ENCODE results near the gene ZBTB49.

ZBTB49 gene

DNA sequence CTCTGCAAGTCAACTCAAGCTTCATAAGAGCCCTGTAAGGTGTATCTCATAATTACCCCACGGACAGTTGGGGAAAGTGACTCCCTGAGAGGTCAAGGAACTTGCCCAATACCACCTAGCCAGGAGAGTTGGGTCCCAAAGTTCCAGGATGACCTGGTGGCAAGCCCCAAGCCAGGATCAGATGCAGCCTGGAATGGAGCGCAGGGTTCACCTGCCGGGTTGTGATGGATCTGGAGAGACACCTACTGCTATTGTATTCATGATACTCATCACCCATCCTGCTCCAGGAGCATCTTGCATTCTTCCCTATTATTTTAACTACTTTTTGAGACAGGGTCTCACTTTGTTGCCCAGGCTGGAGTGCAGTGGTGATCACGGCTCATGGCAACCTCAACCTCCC, 36.1 kb downstream of the ZBTB49 start:
- no peak for DNase-seq (ENCODE audit: low spot score)
- TF ChIP-seq, protein P1, sequence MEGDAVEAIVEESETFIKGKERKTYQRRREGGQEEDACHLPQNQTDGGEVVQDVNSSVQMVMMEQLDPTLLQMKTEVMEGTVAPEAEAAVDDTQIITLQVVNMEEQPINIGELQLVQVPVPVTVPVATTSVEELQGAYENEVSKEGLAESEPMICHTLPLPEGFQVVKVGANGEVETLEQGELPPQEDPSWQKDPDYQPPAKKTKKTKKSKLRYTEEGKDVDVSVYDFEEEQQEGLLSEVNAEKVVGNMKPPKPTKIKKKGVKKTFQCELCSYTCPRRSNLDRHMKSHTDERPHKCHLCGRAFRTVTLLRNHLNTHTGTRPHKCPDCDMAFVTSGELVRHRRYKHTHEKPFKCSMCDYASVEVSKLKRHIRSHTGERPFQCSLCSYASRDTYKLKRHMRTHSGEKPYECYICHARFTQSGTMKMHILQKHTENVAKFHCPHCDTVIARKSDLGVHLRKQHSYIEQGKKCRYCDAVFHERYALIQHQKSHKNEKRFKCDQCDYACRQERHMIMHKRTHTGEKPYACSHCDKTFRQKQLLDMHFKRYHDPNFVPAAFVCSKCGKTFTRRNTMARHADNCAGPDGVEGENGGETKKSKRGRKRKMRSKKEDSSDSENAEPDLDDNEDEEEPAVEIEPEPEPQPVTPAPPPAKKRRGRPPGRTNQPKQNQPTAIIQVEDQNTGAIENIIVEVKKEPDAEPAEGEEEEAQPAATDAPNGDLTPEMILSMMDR (IDR thresholded peaks at IDR 0.05; ENCODE audit: extremely low read depth, missing control alignments), result no peak

DNA sequence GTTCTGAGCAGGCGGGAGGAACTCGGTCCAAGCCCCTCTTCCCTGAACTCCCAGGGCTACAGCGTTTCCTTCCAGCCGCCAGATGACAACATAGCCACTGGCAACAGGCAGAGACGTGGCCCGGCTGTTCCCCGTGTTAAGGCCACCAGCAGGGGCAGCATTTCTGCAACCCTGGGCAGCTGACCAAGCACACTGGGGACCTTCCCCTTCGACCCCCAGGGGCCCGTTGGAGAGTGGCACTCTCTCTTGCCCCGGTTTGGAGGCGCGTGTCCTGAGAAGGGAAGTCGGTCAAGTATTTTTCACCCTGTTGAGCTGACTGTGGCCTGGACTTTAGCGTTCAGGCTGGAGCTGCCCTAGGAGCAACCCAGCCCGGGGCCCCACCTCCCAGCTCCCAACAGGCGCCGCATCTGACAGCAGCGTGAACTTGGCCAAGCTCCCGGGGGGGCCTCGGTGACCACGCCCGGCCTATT, 37.6 kb downstream of the ZBTB49 start:
- DNase-seq (ENCODE audit: low spot score), result peak; percentile 18
- TF ChIP-seq, protein P1 (IDR thresholded peaks at IDR 0.05; ENCODE audit: extremely low read depth, missing control alignments), result peak; percentile 18

DNA sequence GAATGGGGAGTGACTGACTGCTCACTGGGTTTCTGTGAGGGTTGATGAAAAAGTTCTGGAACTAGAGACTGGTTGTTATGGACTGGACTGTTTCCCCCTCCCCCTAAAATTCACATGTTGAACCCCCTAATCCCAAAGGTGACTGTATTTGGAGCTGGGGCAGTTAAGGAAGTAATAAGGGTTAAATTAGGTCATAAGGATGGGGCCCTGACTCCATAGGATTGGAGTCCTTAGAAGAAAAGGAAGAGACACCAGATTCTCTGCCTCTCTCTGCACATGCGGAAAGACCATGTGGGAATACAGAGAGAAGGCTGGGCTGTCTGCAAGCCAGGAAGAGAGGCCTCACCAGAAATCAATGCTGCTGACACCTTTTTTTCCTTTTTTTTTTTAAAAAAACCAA, 38.2 kb downstream of the ZBTB49 start:
- TF ChIP-seq, protein P1 (IDR thresholded peaks at IDR 0.05; ENCODE audit: extremely low read depth, missing control alignments), result no peak
- no peak for DNase-seq (ENCODE audit: low spot score)

DNA sequence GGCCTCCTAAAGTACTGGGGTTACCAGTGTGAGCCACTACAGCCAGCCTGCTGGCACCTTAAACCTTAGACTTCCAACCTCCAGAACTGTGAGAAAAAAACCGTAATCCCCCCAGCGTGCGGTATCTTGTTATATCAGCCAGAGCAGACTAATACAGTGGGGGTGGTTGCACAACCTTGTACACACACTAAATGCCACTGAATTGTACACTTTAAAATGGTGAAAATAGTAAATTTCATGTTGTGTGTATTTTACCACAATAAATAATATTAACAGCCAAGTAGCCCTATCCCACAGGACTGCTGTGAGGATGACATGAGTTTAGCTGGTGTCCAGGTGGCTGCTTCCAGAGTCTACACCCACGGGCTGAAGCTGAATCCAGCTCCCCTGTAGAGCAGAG, 38.8 kb downstream of the ZBTB49 start:
- TF ChIP-seq, protein P1 (IDR thresholded peaks at IDR 0.05; ENCODE audit: extremely low read depth, missing control alignments), result no peak
- no peak for DNase-seq (ENCODE audit: low spot score)

GRCh38 chr4:4329496-4329895, 39.4 kb downstream of the ZBTB49 start:
- TF ChIP-seq, protein P1 (IDR thresholded peaks at IDR 0.05; ENCODE audit: extremely low read depth, missing control alignments), result no peak
- no peak for DNase-seq (ENCODE audit: low spot score)

DNA sequence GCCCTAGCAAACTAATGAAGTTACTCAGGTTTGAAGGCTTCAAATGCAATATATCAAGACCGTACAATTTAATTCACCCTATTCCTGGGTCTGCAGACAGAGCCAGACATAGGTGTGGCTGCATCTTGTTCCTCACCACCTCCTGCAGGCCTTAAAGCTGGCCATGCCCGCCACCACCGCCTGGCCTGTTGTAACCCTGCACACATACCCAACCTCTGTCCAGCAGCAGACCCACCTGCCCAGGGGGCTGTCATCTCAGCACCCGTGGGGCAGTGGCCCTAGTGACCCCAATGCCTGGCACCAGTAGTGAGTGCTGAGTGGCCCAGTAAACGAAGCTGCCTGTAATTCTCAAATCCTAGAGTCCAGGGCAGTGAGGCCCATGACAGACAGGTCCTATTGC, 40.7 kb downstream of the ZBTB49 start:
- DNase-seq (ENCODE audit: low spot score), result no peak
- TF ChIP-seq, protein P1 (IDR thresholded peaks at IDR 0.05; ENCODE audit: extremely low read depth, missing control alignments), result no peak

GRCh38 chr4:4332529-4332928, 42.5 kb downstream of the ZBTB49 start:
- DNase-seq (ENCODE audit: low spot score), result no peak
- TF ChIP-seq, protein P1 (IDR thresholded peaks at IDR 0.05; ENCODE audit: extremely low read depth, missing control alignments), result no peak

Measured in GM20000 (cell line).